GM03348 (cell line): ENCODE results near the gene KCNK4.

Experiments
- DNase-seq: peaks from one replicate; pipeline ENCODE4 v3.0.0; 2012; ENCODE audit warnings: low spot score

The KCNK4 gene

DNA sequence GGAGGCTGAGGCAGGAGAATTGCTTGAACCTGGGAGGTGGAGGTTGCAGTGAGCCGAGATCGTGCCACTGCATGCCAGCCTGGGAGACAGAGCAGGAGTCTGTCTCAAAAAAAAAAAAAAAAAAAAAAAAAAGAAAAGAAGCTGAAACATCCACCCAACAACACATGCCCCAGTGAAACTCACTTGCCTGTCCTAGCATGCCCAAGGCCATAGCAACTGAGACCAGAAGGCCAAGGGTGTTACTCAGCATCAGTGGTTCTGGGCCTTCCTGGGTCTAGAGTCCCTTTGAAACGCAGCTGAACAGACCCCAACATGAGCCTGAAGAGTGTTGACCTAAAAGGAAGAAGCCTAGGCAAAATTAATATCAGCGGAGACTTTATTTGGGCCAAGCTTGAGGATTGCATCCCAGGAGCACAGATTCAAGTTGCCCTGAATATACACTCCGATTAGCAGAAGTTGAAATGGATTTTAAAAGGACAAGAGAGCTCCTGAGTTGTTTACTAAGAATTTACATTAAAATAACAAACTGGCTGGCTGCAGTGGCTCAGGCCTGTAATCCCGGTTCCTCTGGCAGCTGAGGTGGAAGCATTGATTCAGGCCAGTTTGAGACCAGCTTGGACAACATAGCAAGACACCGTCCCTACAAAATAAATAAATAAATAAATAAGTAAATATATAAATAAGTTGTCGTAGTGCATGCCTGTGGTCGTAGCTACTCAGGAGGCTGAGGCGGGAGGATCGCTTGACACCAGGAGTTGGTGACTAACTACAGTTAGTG is 33.8 kb downstream of the KCNK4 start:
- DNase-seq: no peak

DNA sequence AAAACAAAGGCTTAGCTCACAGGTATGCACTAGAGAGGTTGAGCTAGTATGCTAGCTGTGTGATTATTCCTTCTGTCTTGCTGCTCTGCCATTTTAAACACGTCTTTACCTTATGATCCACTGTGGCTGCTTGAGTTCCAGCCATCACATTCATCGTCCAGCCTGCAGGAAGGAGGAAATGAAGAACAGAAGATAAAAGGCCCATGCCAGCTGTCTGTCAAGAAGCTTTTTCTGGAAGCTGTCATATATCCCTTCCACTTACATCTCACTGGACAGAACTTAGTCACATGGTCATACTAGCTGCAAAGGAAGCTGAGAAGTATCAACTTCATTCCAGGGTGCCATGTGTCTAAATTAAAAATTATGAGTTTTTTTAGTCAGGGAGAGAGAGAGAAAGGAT is 36.3 kb downstream of the KCNK4 start:
- DNase-seq: no peak

DNA sequence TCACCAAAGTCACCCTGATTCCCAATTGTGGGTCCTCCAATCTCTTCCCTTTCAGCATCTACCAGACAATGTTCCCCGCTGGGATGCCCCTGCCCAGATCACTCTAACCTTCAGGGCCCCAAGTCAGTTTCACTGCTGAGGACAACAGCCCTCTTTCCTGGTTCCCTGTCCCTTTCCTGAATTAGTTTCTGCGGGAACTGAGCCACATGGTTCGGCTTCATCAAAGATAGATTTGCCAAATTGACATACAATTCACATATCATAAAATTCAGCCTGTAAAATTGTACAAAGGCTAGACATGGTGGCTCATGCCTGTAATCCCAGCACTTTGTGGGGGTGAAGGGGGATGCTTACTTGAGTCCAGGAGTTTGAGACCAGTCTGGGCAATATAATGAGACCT is 36.9 kb downstream of the KCNK4 start:
- no peak for DNase-seq

DNA sequence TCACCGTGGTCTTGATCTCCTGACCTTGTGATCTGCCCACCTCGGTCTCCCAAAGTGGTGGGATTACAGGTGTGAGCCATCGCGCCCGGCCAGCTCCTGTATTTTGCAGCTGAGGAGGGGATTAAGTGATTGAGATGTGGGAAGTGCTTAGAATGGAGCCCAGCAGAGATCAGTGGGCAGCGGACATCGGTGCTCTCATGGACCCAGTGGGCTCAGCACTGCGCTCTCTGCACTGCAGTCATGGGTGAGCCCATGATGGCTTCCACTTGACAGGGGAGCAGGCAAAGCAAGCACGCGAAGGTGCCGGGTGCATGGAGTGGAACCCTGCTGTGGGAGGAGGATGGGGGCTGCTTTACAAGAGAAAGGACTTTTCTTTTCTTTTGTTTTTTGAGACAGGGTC is 39.8 kb downstream of the KCNK4 start:
- no peak for DNase-seq

DNA sequence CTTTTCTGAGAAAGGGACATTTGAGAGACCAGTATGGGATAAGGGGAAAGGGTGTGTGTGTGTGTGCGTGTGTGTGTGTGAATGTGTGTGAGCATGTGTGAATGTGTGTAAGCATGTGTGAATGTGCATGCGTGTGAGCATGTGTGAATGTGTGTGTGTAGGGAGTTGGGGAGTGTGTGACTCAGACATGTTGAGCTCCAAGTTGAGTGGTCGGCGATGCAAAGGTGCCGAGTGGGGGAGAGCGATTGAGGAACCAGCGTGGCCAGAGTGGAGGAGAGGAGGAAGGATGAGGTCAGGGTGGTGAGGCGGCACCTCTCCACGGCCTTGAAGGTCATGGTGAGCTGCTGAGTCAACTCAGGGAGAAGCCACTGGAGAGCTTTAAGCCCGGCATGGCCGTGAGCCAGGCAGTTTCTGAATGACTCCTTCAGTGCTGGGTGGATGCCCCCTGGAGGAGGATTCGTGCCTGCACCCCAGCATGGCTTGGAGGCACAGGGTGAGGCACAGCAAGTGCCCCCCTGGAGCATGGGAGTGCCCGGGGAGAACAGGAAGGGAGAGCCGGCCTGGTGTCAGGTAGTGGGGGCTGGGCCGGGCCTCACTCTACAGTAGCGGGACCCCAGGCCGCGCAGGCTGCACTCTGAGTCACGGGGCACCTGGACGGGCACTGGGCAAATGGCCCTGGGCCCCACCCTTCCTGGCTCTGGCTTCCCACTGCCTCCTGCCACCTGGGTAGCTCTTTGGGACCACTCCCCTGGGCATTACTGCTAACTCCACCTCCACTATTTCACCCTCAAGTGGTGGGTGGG is 40.7 kb downstream of the KCNK4 start:
- DNase-seq: peak; percentile 87

DNA sequence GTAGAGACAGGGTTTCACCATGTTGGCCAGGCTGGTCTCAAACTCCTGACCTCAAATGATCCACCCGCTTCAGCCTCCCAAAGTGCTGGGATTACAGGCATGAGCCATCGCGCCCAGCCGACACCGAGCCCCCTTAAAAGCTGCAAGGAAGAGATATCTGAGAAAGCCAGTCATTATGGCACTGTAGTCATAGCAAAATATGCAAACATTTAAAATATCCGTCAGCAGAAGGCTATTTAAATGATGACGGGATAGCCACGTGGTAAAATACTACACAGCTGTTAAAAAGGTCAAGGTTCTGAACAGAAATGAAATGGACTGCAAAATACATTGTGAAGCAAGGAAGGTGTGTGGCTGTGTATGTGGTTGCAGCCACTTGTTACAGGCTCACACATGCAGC is 42.5 kb downstream of the KCNK4 start:
- DNase-seq: no peak

DNA sequence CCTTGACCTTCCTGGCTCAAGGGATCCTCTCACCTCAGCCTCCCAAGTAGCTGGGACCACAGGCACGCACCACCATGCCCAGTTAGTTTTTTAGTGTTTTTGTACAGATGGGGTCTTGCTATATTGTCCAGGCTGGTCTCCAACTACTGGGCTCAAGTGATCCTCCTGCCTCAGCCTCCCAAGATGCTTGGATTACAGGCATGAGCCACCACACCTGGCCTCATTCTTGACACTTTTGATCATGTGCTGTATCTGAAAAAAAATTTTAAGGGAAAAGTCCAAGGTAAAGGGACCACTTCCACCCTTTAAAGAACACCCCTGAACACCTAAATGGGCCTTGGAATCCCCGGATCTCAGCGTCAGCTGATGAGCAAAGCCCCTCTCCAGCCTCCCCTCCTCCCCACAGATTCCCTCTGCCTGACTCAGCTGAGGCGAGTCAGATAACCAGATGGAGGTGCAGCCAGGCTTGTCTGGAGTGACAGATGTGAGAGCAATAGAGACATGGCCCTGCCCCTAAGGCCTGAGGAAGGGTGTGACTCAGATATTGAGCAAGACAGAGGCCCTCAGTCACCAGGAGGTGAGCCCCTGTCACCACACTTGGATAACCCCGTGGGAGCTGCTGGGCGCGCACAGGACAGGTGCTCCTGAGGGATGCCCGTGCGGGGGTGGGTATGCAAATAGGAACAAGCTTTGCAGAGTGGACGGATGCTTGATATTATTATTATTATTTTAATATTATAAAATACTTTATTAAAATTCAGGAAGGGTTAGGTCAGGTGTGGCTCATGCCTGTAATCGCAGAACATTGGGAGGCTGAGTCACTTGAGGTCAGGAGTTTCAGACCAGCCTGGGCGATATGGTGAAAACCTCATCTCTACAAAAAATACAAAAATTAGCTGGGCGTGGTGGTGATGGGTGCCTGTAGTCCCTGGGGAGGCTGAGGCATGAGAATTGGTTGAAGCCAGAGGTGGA is 43.9 kb downstream of the KCNK4 start:
- DNase-seq: peak; percentile 90

DNA sequence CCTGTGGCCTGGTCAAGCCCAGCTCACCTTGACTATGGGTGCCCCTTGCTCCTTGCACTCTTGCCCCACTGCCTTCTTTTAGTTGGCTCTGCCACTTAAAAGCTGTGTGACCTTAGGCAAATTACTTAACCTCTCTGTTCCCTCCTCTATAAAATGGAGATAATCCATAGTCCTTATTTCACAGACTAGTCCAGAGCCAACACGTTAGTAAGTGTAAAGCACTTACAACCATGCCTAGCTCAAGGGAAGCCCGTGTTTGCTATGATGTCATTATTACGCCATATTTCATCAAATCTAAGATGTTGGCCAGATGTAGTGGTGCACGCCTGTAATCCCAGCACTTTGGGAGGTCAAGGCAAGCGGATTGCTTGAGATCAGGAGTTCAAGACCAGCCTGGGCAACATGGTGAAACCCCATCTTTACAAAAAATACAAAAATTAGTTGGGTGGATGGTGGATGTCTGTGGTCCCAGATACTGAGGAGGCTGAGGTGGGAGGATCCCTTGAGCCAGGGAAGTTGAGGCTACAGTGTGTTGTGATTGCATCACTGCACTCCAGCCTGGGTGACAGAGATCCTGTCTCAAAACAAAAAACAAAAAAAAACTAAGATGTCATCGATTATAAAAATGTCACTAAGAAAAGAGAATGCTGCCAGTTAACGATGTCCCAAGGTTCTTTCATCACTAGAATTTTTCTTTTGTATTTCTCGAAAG is 46.6 kb downstream of the KCNK4 start:
- DNase-seq: no peak

DNA sequence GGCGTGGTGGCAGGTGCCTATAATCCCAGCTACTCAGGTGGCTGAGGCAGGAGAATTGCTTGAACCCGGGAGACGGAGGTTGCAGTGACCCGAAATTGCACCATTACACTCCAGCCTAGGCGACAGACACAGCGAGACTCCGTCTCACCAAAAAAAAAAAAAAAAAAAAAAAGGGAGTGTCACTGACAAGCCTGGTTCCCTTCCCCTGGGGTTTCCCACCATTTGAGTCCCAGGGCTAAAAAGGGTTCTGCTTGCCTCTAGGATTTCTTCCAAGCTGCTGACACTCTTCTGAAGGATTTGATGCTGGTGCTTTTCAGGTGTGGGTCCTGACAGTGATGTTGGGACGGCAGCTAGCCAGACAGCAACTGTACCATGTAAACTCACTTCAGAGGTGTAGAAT is 47.6 kb downstream of the KCNK4 start:
- no peak for DNase-seq

DNA sequence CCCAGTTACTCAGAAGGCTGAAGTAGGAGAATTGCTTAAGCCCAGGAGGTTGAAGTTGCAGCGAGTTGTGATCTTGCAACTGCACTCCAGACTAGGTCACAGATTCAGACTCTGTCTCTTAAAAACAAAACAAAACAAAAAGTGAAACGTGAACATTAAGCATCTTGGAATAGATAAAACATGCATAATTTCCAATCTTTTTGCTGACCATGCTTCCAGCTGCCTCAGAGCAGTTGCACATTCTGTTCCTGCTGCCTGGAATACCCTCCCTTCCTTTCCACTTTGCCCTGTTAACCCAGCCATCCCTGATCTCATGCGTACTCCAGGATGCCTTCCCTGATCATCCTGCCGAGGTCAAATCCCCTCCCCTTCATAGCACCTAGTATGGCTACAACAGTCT is 48.2 kb downstream of the KCNK4 start:
- DNase-seq: no peak

DNA sequence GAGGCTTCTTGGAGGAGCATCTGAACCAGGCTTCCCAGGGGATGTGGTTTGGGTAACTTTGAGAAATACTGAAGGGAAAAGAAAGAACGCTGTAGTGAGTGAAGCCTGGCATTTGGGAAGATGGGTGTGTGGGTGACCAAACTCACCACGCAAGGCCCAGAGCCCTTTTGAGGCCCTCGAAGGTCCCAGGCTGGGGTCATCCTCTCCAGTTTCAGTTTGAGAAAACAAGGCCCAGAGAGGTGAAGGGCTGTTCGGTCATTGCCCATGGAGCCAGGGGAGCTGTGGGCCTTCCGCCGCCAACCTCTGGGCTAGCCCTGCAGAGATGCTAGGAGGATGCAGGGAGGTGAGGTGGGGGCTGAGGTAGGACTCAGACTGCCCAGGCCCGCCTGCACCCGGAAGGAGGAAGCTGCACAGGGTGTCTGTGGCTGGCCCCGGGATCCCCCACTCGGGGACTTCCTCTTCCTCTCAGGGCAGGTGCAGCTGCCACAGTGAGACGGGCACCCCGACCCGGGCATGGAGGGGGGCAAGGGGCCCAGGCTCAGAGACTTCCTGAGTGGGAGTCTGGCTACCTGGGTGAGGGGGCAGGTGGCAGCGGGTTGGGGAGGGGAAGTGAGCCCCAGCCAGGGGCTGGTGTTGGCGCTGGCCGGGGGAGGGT is 48.8 kb downstream of the KCNK4 start, which contains the start of gene CCDC88B:
TSS of gene CCDC88B (plus strand) at position 451 of the 655 bp plus-strand sequence. CDS start at position 514, 63 bp downstream.
- no peak for DNase-seq

DNA sequence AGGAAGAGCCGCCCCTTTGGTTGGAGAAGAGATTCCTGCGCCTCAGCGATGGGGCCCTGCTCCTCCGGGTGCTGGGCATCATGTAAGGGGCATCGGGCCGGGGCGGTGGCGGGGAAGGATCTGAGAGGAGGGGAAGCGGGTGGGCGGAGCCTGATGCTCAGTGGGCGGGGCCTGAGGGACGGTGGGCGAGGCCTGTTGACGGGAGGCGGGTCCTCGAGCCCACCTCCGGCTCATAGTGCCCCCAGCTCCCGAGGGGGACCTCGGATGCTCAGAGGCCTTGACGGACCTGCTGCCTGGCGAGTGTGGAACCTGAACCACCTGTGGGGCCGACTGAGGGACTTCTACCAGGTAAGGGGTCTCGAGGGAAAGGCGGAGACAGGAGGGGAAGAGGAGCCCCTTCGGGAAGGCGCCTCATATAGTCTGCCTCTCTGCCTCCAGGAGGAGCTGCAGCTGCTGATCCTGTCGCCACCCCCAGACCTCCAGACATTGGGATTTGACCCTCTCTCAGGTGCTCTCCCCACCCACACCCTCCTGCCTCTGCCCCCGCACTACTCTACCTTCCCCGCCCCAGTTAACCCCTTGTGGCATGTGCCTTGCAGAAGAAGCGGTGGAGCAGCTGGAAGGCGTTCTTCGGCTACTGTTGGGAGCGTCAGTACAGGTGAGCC is 49.7 kb downstream of the KCNK4 start:
- peak; percentile 33 for DNase-seq

DNA sequence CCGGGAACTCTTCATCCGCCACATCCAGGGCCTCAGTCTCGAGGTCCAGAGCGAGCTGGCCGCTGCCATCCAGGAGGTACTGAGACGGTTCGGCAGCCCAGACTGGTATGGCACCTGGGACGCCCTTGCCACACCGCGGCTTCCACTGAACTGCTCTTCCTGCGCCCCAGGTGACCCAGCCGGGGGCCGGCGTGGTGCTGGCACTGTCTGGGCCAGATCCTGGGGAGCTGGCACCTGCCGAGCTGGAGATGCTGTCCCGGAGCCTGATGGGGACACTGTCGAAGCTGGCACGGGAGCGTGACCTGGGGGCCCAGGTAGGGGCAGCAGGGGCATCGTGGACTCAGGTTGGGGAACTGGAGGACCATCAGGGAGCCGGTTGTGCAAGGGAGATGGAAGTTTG is 50.3 kb downstream of the KCNK4 start:
- DNase-seq: no peak

DNA sequence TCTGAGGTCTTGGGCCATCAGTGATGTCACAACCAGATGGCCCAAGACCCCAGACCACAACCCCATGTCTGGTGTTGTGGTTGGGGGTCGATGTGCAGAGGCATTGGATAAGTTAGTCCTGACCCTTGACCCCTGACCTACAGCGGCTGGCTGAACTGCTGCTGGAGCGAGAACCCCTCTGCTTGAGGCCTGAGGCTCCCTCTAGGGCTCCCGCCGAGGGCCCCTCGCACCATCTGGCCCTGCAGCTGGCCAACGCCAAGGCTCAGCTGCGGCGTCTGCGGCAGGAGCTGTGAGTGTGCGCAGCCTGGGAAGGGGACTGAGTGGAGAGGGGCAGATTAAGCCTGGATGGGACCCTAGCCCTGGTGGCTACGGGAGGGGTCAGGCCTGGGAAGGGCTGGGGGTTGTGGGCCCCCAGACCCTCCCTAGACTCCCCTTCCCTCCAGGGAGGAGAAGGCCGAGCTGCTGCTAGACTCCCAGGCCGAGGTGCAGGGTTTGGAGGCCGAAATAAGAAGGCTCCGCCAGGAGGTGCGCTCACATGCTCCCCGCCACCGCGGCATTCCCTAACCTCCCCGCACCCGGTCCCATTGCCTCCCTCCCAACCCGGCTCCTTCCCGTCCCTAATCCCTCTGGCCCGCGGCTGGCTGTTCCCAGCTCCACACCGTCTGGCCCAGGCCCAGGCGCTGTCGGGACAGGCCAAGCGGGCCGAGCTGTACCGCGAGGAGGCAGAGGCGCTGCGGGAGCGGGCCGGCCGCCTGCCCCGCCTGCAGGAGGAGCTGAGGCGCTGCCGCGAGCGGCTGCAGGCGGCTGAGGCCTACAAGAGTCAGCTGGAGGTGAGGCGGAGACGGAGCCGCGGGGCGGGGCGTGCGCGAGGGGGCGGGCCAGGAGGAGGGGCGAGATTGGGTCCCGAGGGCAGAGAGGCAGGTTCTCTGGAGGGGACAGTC is 51.0 kb downstream of the KCNK4 start:
- DNase-seq: peak; percentile 96

DNA sequence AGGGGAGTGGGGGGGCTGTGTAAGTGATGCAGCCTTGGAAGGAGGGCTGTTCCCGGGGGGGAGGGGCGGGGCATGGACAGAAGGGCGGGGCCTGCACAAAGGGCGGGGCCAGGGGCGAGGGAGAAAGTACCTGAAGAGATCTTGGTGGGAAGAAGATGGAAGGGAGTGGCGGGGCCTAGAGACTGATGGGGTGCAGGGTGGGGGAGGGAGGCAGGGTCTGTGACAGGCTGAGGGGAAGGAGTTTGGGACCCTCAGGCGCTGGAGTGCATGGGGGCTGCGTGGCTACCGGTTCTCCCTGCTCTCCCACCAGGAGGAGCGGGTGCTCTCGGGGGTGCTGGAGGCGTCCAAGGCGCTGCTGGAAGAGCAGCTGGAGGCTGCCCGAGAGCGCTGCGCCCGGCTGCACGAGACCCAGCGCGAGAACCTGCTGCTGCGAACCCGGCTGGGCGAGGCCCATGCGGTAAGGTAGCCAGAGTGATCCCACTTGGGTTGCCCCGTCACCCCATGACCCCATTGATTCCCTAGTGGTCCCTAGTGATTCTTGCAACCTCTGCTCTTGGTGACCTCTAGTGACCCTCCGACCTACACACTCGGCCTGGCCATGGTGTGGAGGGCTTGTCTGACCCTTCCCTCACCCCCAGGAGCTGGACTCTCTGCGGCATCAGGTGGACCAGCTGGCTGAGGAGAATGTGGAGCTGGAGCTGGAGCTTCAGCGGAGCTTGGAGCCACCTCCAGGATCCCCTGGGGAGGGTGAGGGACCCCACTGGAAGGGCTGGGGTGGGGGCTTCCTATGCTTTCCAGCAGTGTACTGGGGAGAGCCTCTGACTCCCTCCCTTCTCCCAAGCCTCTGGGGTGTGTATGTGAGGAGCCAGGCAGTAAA is 52.0 kb downstream of the KCNK4 start:
- no peak for DNase-seq

DNA sequence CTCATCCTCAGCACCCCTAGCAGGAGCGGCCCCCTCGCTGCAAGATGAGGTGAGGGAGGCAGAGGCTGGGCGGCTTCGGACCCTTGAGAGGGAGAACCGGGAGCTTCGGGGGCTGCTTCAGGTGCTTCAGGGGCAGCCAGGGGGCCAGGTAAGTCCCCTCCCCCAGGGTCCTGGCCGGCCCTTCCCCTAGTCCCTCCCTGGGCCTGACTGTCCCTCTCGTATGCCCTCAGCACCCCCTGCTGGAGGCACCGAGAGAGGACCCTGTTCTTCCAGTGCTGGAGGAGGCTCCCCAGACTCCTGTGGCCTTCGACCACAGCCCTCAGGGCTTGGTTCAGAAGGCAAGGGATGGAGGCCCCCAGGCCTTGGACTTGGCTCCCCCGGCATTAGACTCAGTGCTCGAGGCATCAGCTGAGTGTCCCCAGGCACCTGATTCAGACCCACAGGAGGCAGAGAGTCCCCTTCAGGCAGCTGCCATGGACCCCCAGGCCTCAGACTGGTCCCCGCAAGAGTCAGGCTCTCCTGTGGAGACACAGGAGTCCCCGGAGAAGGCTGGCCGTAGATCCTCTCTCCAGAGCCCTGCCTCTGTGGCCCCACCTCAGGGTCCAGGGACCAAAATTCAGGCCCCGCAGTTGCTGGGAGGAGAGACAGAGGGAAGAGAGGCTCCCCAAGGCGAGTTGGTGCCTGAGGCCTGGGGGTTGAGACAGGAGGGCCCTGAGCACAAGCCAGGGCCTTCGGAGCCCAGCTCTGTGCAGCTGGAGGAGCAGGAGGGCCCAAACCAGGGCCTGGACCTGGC is 52.9 kb downstream of the KCNK4 start:
- DNase-seq: no peak

DNA sequence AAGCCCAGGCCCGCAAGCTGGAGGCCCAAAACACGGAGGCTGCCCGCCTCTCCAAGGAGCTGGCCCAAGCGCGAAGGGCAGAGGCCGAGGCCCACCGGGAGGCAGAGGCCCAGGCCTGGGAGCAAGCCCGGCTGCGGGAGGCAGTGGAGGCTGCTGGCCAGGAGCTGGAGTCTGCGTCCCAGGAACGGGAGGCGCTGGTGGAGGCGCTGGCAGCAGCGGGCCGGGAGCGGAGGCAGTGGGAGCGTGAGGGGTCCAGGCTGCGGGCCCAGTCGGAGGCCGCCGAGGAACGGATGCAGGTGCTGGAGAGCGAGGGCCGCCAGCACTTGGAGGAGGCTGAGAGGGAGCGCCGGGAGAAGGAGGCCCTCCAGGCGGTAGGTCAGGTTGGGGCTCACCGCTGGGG is 53.7 kb downstream of the KCNK4 start:
- no peak for DNase-seq
